ENCODE data around the gene KLHL24.

- TF ChIP-seq GATA3 (IDR thresholded peaks at IDR 0.05; ENCODE audit: low read depth, low read length) (no peak), GATA2 (IDR thresholded peaks at IDR 0.05; ENCODE audit: low read depth, low read length) (no peak)
These were observed 3.7 kb upstream of the KLHL24 start for GRCh38 chr3:183631715-183632114.
